Epithelial cell of esophagus (primary cell): ENCODE results near the gene SPIN3.

ENCODE experiments used
- DNase-seq: peaks from one replicate; pipeline ENCODE4 v3.0.0; 2010; ENCODE audit warnings: low read depth
- H3K4me3 ChIP-seq: 2 replicates; pipeline ENCODE4 v1.5.1; 2011; ENCODE audit warnings: mild to moderate bottlenecking, low read length, control low read depth
- CTCF ChIP-seq: IDR thresholded peaks from 2 replicates; pipeline ENCODE4 v1.5.1; 2011; ENCODE audit warnings: low read depth, mild to moderate bottlenecking, low read length, control low read depth, inconsistent platforms; ENCODE audit not compliant: insufficient read depth; ENCODE audit errors: missing control alignments

The SPIN3 gene

GRCh38 chrX:56943264-56943663 lies 52.1 kb downstream of the SPIN3 start:
- no peak overlapping the region for H3K4me3 ChIP-seq
- no peak for TF ChIP-seq CTCF
- DNase-seq: no peak
